NCI-H69 (cell line): ENCODE data around the gene MYO7B.
"Not testable (repeated sequence)": the region's sequence is repeated elsewhere in the genome, so short reads cannot be mapped to it uniquely, and the experiment has no call there.

Experiments used
- DNase-seq: peaks from one replicate; lab custom pipeline; 2025; lab: John Stamatoyannopoulos, UW

Gene MYO7B

GRCh38 chr2:127523269-127523939 is 12.1 kb upstream of the MYO7B start:
- no peak for DNase-seq

GRCh38 chr2:127524198-127524834 is 11.2 kb upstream of the MYO7B start:
- DNase-seq, result not testable (repeated sequence)

GRCh38 chr2:127525691-127526131 is 9.8 kb upstream of the MYO7B start:
- peak; percentile 32 for DNase-seq

GRCh38 chr2:127526132-127527000 is 9.1 kb upstream of the MYO7B start, which contains the start of gene IWS1:
IWS1 (minus strand) TSS chr2:127526489; CDS start chr2:127526208, 281 bp downstream.
- peak; percentile 95 for DNase-seq

GRCh38 chr2:127527001-127527804 is 8.3 kb upstream of the MYO7B start:
- peak; percentile 64 for DNase-seq

- DNase-seq, result no peak
These were observed 7.0 kb upstream of the MYO7B start for GRCh38 chr2:127528487-127528886.

GRCh38 chr2:127529416-127529815 is 6.1 kb upstream of the MYO7B start:
- not testable (repeated sequence) for DNase-seq

GRCh38 chr2:127530245-127531140 is 5.0 kb upstream of the MYO7B start:
- DNase-seq, result peak; percentile 1

- DNase-seq, result no peak
These were observed 4.2 kb upstream of the MYO7B start for GRCh38 chr2:127531221-127531648.

GRCh38 chr2:127532296-127532695 is 3.2 kb upstream of the MYO7B start:
- DNase-seq, result no peak

GRCh38 chr2:127535918-127536317 is 435 bp downstream of the MYO7B start:
- peak; percentile 44 for DNase-seq

- DNase-seq, result peak; percentile 1
These were observed 1.4 kb downstream of the MYO7B start for GRCh38 chr2:127536707-127537541.

GRCh38 chr2:127537644-127538043 is 2.2 kb downstream of the MYO7B start:
- no peak for DNase-seq

- no peak for DNase-seq
These were observed 6.3 kb downstream of the MYO7B start for GRCh38 chr2:127541809-127542208.

- DNase-seq, result peak; percentile 78
These were observed 6.7 kb downstream of the MYO7B start for GRCh38 chr2:127542231-127542630.

GRCh38 chr2:127543013-127543501 is 7.6 kb downstream of the MYO7B start:
- DNase-seq, result peak; percentile 43

- no peak for DNase-seq
These were observed 9.7 kb downstream of the MYO7B start for GRCh38 chr2:127545189-127545588.

GRCh38 chr2:127545796-127546195 is 10.3 kb downstream of the MYO7B start:
- DNase-seq, result no peak

GRCh38 chr2:127546797-127547196 is 11.3 kb downstream of the MYO7B start:
- DNase-seq, result no peak
